SJCRH30 (cell line): ENCODE data around the gene NCOA6. TPM values are rescaled to one million over a fixed set of nuclear protein-coding genes. Genes with fewer than 3 reads are reported as not detected.

Source experiments
- DNase-seq, 2 experiments: peaks; one replicate each; pipeline ENCODE4 v3.0.0-alpha.2; 2015 to 2020
- H3K27ac ChIP-seq: fragments of 250-450 bp; sonication (Bioruptor Pico); 2 replicates; pipeline ENCODE4 v1.5.1; 2020; ENCODE audit warnings: mild to moderate bottlenecking, moderate library complexity
- H3K27me3 ChIP-seq: fragments of 250-450 bp; sonication (Bioruptor Pico); 2 replicates; pipeline ENCODE4 v1.5.1; 2020; ENCODE audit warnings: mild to moderate bottlenecking, moderate library complexity
- H3K36me3 ChIP-seq: fragments of 250-450 bp; sonication (Bioruptor Pico); 2 replicates; pipeline ENCODE4 v1.5.1; 2020; ENCODE audit warnings: mild to moderate bottlenecking, moderate library complexity
- H3K4me1 ChIP-seq: fragments of 250-450 bp; sonication (Bioruptor Pico); 2 replicates; pipeline ENCODE4 v1.5.1; 2020; ENCODE audit warnings: mild to moderate bottlenecking, moderate library complexity
- H3K4me3 ChIP-seq: fragments of 250-450 bp; sonication (Bioruptor Pico); 2 replicates; pipeline ENCODE4 v1.5.1; 2020; ENCODE audit warnings: mild to moderate bottlenecking, moderate library complexity
- H3K9me3 ChIP-seq: fragments of 250-450 bp; sonication (Bioruptor Pico); replicated peaks from 2 replicates; pipeline ENCODE4 v1.5.1; 2020; ENCODE audit warnings: mild to moderate bottlenecking, moderate library complexity
- total RNA-seq: library from RNA; depleted of rRNA; stranded (reverse); fragments of >200 nt; shearing (Covaris generic); gene quantifications from 2 replicates; pipeline ENCODE4 v1.2.3, GENCODE V29; 2014

NCOA6 gene
- total RNA-seq, 1 experiment from 2014 or later: 21.5 TPM

DNA sequence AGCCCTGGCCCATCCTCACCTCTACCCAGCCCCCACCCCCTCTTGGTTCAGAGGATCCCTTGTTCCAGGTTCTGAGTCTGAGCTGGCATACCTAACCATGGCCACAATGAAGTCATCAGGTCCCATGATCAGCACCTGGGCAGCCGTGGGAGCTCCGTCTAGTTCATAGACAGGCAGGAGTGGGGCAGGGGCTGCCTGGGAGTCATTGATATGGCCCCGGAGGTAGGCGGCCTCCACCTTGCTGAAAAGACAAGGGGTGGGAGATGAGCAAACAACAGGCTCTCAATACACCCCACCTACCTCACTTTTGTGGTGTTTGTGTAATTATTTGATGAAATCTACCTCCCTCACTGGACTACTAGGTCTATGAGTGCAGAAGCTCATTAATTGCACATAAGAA is 26.8 kb upstream of the NCOA6 start:
- no peaks in the 10 kb centered on the region for H3K27me3 ChIP-seq
- no peak overlapping the region for H3K27ac ChIP-seq
- no peak for DNase-seq
- no peaks in the 10 kb centered on the region; the same call in 1 of the 2 replicates for H3K9me3 ChIP-seq
- H3K4me1 ChIP-seq: no peaks in the 10 kb centered on the region
- peaks cover 20% of the 10 kb centered on the region for H3K36me3 ChIP-seq
- no peak overlapping the region for H3K4me3 ChIP-seq

DNA sequence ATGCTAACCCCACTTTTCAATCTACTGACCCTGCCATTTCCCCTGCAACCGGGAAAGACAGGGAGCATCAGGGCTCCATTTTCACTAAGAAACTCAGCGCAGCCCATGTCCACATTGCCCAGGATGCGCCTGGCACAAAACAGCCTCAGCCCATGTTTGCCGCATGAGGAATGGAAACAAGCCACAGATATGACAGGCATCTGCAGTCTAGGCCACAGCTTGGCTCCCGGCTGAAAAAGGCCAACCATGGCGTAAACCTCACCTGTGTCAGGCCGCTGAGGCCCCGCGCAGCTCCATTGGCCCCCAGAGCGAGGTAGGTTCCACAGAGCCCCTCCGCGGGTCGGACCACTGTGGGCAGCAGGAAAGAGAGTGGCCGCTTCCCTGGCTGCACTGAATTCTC is 25.5 kb upstream of the NCOA6 start:
- DNase-seq: no peak
- Histone ChIP-seq H3K27me3 (no peaks in the 10 kb centered on the region), H3K9me3 (no peaks in the 10 kb centered on the region; the same call in 1 of the 2 replicates), H3K4me1 (no peaks in the 10 kb centered on the region; the same call in 1 of the 2 replicates), H3K27ac (no peak overlapping the region), H3K4me3 (no peak overlapping the region), H3K36me3 (peaks cover 12% of the 10 kb centered on the region)

DNA sequence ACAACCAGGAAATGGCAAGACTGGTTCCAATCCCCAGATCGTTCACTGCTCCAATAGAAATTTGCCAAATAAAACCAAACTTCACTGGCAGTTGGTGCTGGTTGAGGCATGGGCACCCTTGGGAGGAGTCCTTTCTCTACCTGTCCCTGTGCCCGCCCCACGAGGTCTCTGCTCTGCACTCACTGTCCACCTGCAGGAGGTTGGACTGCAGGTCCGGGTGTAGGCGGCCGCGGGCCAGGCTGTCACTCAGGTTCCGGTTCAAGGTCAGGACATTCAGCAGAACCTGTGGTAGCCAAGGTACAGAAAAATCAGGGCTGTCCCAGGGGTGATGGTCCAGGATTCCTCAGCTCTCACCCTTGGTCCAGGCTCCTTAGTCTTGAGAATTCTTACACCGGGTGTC is 24.3 kb upstream of the NCOA6 start:
- Histone ChIP-seq H3K27ac (no peak overlapping the region), H3K9me3 (no peaks in the 10 kb centered on the region; the same call in 1 of the 2 replicates), H3K4me3 (no peak overlapping the region), H3K36me3 (peaks cover 12% of the 10 kb centered on the region), H3K27me3 (no peaks in the 10 kb centered on the region), H3K4me1 (no peaks in the 10 kb centered on the region; the same call in 1 of the 2 replicates)
- no peak for DNase-seq

GRCh38 chr20:34848597-34848996 is 23.1 kb upstream of the NCOA6 start:
- no peak overlapping the region for H3K4me3 ChIP-seq
- H3K4me1 ChIP-seq: no peaks in the 10 kb centered on the region; the same call in 1 of the 2 replicates
- H3K9me3 ChIP-seq: no peaks in the 10 kb centered on the region; the same call in 1 of the 2 replicates
- peaks cover 12% of the 10 kb centered on the region for H3K36me3 ChIP-seq
- DNase-seq: no peak
- H3K27me3 ChIP-seq: no peaks in the 10 kb centered on the region
- H3K27ac ChIP-seq: no peak overlapping the region

DNA sequence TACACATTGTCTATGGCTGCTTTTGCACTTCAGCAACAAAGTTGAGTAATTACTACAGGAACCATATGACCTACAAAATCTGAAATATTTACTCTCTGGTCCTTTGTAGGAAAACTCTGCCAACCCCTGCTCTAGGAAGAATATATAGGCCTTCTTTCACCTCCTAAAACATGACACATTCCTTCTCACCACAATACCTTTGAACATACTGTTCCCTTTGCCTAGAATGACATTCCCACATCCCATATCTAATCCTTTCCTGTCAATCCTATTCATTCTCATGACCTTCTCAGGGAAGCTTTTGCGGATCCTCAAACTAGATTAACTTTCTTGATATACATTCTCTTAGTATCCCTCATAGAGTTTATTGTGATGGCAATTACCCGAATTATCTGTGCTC is 18.0 kb upstream of the NCOA6 start:
- Histone ChIP-seq H3K27ac (no peak overlapping the region), H3K4me1 (no peaks in the 10 kb centered on the region; the same call in 1 of the 2 replicates), H3K36me3 (no peaks in the 10 kb centered on the region), H3K27me3 (no peaks in the 10 kb centered on the region), H3K4me3 (no peak overlapping the region), H3K9me3 (no peaks in the 10 kb centered on the region)
- DNase-seq: no peak

DNA sequence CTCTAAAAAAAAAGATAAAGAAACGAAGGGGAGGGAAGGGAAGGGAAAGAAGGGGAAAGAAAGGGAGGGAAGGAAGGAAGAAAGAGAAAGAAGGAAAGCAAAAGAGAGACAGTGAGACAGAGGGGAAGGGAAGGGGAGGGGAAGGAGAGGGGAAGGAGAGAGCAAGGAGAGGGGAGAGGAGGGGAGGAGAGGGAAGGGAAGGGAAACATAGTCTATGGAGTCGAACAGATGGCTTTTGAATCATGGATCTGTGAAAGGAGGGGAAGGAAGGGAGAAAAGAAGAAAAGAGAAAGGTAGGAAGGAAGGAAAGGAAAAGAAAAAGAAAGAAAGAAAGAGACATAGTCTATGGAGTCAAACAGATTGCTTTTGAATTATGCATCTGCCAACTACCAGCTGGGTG is 16.7 kb upstream of the NCOA6 start:
- no peak overlapping the region for H3K4me3 ChIP-seq
- no peaks in the 10 kb centered on the region; the same call in 1 of the 2 replicates for H3K4me1 ChIP-seq
- H3K27ac ChIP-seq: no peak overlapping the region
- no peak for DNase-seq
- no peaks in the 10 kb centered on the region for H3K36me3 ChIP-seq
- no peaks in the 10 kb centered on the region for H3K9me3 ChIP-seq
- no peaks in the 10 kb centered on the region for H3K27me3 ChIP-seq

GRCh38 chr20:34834459-34834893 is 9.0 kb upstream of the NCOA6 start:
- Histone ChIP-seq H3K27me3 (peaks cover 4% of the 10 kb centered on the region; the same call in 1 of the 2 replicates), H3K4me3 (no peak overlapping the region), H3K4me1 (no peaks in the 10 kb centered on the region), H3K27ac (no peak overlapping the region), H3K36me3 (no peaks in the 10 kb centered on the region), H3K9me3 (peaks cover 5% of the 10 kb centered on the region)
- peak in 1 of 2 experiments; percentile 72 for DNase-seq

DNA sequence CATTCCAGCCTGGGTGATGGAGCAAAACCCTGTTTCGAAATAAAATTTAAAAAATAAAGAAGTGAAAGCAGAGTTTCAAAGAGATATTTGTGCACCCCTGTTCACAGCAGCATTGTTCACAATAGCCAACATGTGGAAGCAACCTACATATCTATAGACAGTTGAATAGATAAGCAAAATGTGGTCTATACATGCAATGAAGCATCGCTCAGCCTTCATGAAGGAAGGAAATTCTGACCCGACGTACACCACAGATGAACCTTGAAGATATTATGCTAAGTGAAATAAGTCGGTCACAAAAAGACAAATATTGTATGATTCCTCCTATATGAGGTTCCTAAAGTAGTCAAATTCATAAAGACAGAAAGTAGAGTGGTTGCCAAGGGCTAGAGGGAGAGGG is 6.5 kb upstream of the NCOA6 start:
- DNase-seq: no peak
- no peak overlapping the region for H3K27ac ChIP-seq
- no peaks in the 10 kb centered on the region for H3K36me3 ChIP-seq
- no peak overlapping the region for H3K4me3 ChIP-seq
- no peaks in the 10 kb centered on the region for H3K4me1 ChIP-seq
- peaks cover 5% of the 10 kb centered on the region for H3K9me3 ChIP-seq
- peaks cover 4% of the 10 kb centered on the region; the same call in 1 of the 2 replicates for H3K27me3 ChIP-seq

DNA sequence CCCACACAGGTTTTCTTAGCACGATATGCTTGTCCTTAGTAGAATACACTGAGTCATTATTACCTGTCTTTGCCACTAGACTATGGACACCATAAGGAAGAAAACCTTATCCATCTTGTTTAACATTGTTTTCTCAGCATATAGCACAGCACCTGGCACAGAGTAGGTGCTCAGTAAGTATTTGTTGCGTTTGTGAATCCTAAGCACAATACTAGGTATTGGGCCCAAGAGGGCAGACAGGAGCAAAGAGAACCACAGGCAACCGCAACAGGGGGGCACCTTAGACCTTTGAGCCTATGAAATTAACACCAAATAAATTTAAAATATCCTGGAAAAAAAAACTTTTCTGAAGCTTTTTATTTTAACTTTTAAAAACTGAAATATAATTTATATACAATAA is 3.7 kb upstream of the NCOA6 start:
- 0 out of 2 replicates have a peak, but pooled peaks cover 4% of the 10 kb centered on the region for H3K4me1 ChIP-seq
- H3K36me3 ChIP-seq: no peaks in the 10 kb centered on the region
- no peaks in the 10 kb centered on the region for H3K9me3 ChIP-seq
- no peak for DNase-seq
- no peak overlapping the region for H3K27ac ChIP-seq
- H3K27me3 ChIP-seq: peaks cover 4% of the 10 kb centered on the region; the same call in 1 of the 2 replicates
- no peak overlapping the region for H3K4me3 ChIP-seq

GRCh38 chr20:34824806-34825529 is 483 bp downstream of the NCOA6 start:
- H3K27ac ChIP-seq: peak overlapping the region; percentile 62
- DNase-seq: peak; percentile 77 to 79

GRCh38 chr20:34824452-34824805 is 1.0 kb downstream of the NCOA6 start:
- no peaks in the 10 kb centered on the region for H3K9me3 ChIP-seq
- peak overlapping the region; percentile 62; the same call in 1 of the 2 replicates for H3K27ac ChIP-seq
- H3K4me1 ChIP-seq: 0 out of 2 replicates have a peak, but pooled peaks cover 4% of the 10 kb centered on the region
- no peaks in the 10 kb centered on the region; the same call in 1 of the 2 replicates for H3K36me3 ChIP-seq
- peak overlapping the region; percentile 99 for H3K4me3 ChIP-seq
- DNase-seq: peak; percentile 68 to 77
- H3K27me3 ChIP-seq: no peaks in the 10 kb centered on the region; the same call in 1 of the 2 replicates

More at GRCh38 chr20:34824806-34825529, 483 bp downstream of the NCOA6 start:
- no peaks in the 10 kb centered on the region; the same call in 1 of the 2 replicates for H3K36me3 ChIP-seq
- peak overlapping the region; percentile 99 for H3K4me3 ChIP-seq
- no peaks in the 10 kb centered on the region for H3K9me3 ChIP-seq
- 0 out of 2 replicates have a peak, but pooled peaks cover 4% of the 10 kb centered on the region for H3K4me1 ChIP-seq
- H3K27me3 ChIP-seq: peaks cover 1% of the 10 kb centered on the region; the same call in 1 of the 2 replicates

GRCh38 chr20:34824026-34824425 is 1.4 kb downstream of the NCOA6 start:
- H3K27me3 ChIP-seq: no peaks in the 10 kb centered on the region
- H3K27ac ChIP-seq: no peak overlapping the region
- H3K4me1 ChIP-seq: 0 out of 2 replicates have a peak, but pooled peaks cover 4% of the 10 kb centered on the region
- H3K4me3 ChIP-seq: peak overlapping the region; percentile 99
- no peak for DNase-seq
- H3K9me3 ChIP-seq: 0 out of 2 replicates have a peak, but pooled peaks cover 1% of the 10 kb centered on the region
- H3K36me3 ChIP-seq: no peaks in the 10 kb centered on the region; the same call in 1 of the 2 replicates

DNA sequence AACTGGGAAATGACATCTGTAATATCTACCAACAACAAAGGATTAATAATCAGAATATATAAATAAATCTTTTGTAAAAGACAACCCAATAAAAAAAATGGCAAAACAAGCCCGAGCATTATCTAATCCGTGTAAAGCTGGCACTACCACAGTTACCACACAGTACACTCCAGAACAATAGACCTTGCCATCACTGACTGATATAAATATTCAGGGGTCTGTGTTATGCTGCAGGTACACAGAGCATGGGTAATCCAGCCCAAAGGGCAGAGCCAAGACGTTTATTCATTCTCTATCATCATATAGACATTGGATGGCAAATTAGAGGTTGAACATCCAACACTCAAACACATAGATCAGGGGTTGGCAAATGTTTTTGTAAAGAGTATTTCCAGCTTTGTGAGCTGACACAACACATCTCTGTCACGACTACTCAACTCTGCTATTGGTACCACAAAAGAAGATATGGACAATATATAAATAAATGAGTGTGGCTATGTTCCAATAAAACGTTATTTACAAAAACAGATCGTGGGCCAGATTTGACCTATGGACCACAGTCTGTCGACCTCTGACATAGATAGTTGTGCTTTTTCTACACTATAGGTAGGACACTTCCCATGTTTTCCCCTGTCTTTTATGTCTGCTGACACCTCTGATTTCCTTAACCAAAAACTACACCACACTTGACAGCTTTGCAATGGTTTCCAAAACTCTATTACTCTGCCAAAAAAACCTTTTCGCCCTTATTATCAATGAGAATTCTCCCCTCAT is 4.5 kb downstream of the NCOA6 start:
- Histone ChIP-seq H3K4me1 (peaks cover 5% of the 10 kb centered on the region; the same call in 1 of the 2 replicates), H3K27me3 (no peaks in the 10 kb centered on the region), H3K4me3 (no peak overlapping the region), H3K27ac (no peak overlapping the region), H3K9me3 (0 out of 2 replicates have a peak, but pooled peaks cover 5% of the 10 kb centered on the region), H3K36me3 (no peaks in the 10 kb centered on the region; the same call in 1 of the 2 replicates)
- no peak for DNase-seq

GRCh38 chr20:34817801-34818200 is 7.7 kb downstream of the NCOA6 start:
- Histone ChIP-seq H3K27ac (no peak overlapping the region), H3K4me1 (peaks cover 10% of the 10 kb centered on the region), H3K4me3 (no peak overlapping the region), H3K27me3 (no peaks in the 10 kb centered on the region), H3K36me3 (no peaks in the 10 kb centered on the region), H3K9me3 (0 out of 2 replicates have a peak, but pooled peaks cover 5% of the 10 kb centered on the region)
- DNase-seq: no peak

- no peak for DNase-seq
- Histone ChIP-seq H3K36me3 (no peaks in the 10 kb centered on the region), H3K4me3 (no peak overlapping the region), H3K4me1 (peaks cover 10% of the 10 kb centered on the region), H3K27me3 (no peaks in the 10 kb centered on the region), H3K9me3 (0 out of 2 replicates have a peak, but pooled peaks cover 5% of the 10 kb centered on the region), H3K27ac (no peak overlapping the region)
Measured at GRCh38 chr20:34817072-34817471, 8.4 kb downstream of the NCOA6 start.
